ENCODE results near the gene ZBTB16.

The ZBTB16 gene

DNA sequence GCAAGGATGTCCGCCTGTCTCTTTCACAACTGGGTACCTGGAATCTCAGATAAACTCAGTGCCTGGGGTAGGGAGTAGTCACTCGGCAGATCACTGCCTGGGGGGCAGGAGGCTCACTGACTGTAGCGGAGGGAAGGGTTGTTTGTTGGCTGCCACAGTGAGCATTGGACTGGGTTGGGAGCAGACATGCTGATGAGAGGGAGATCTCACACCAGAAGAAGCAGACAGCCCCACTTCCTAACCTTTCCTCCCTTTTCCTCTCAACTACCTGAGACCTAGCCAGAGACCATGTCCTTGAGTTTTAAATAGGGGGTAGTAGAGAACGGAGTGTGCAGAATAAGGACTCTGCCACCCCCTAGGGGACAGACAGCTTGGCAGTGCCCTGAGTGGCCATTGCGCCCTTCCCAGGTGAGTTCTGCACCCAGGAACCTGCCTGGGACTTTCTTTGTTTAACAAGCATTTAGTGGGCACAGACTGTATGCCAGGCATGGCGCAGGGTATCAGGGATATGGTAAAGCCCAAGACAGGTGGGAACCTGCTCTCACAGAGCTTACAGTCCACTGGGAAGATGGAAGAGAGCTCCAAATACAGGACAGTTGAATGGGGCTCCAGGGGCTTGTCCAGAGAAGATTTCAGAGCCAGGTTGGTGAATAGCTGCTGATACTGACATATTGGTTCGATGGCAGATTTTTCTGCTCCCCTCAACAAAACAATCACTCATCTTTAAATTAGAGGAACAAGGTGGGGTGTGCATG, 121.0 kb downstream of the ZBTB16 start:
- TF ChIP-seq, protein P1, sequence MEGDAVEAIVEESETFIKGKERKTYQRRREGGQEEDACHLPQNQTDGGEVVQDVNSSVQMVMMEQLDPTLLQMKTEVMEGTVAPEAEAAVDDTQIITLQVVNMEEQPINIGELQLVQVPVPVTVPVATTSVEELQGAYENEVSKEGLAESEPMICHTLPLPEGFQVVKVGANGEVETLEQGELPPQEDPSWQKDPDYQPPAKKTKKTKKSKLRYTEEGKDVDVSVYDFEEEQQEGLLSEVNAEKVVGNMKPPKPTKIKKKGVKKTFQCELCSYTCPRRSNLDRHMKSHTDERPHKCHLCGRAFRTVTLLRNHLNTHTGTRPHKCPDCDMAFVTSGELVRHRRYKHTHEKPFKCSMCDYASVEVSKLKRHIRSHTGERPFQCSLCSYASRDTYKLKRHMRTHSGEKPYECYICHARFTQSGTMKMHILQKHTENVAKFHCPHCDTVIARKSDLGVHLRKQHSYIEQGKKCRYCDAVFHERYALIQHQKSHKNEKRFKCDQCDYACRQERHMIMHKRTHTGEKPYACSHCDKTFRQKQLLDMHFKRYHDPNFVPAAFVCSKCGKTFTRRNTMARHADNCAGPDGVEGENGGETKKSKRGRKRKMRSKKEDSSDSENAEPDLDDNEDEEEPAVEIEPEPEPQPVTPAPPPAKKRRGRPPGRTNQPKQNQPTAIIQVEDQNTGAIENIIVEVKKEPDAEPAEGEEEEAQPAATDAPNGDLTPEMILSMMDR (IDR thresholded peaks at IDR 0.05; ENCODE audit: control extremely low read depth, extremely low read depth, low read depth, missing control alignments) = no peak
- no peak for DNase-seq (ENCODE audit: extremely low spot score)
- POLR2A ChIA-PET = no interaction called here

DNA sequence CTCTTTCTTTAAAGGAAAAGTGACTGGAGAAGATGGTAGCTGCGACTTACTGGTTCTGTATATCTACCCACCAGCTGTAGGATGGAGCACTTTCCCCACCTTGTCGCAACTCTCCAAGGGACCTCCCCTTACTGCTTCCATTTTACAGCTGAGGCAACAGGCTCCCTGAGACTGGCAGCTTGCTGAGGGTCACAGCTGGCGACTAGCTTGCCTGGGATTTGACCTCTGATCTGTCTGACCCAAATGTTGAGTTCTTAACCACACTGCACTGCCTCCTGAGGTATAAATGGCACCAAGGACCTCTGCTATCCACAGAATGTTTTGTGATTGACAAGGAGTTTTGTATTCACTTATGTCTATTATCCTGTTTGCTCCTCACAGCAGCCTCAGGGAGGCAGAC, 121.7 kb downstream of the ZBTB16 start:
- ChIA-PET CTCF (interaction anchor here (0.9 to 1.1 kb wide), 2 partner anchors 10 to 12 kb away, joined by 3 to 4 read pairs; no protein-coding TSS in a partner anchor), POLR2A (no interaction called here)
- TF ChIP-seq, protein P1 (IDR thresholded peaks at IDR 0.05; ENCODE audit: control extremely low read depth, extremely low read depth, low read depth, missing control alignments) = no peak

More for the DNA sequence above, 121.0 kb downstream of the ZBTB16 start:
- CTCF ChIA-PET = interaction anchor here (0.9 to 1.1 kb wide), 2 partner anchors 11 to 13 kb away, joined by 3 to 4 read pairs; no protein-coding TSS in a partner anchor

DNA sequence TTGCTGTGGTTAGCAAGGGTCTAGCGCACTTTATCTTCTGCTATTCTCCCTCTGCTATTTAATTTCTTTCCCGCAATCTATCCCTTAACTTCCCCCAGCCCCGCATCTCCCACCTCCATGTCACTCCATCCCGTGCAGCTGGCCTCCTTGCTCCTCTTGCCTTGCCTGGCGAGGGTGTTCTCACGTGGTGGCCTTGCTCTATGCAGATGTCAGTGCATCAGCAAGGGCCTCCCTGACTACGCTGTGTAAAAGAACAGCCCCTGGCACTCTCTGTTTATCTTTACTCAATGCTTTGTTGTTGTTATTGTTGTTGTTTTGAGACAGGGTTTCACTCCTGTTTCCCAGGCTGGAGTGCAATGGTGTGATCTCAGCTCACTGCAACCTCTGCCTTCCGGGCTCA, 122.2 kb downstream of the ZBTB16 start:
- no peak for DNase-seq (ENCODE audit: extremely low spot score)
- TF ChIP-seq, protein P1 (IDR thresholded peaks at IDR 0.05; ENCODE audit: control extremely low read depth, extremely low read depth, low read depth, missing control alignments) = no peak
- POLR2A ChIA-PET = no interaction called here
- CTCF ChIA-PET = no interaction called here

More for the DNA sequence above, 121.7 kb downstream of the ZBTB16 start:
- DNase-seq (ENCODE audit: extremely low spot score) = no peak

DNA sequence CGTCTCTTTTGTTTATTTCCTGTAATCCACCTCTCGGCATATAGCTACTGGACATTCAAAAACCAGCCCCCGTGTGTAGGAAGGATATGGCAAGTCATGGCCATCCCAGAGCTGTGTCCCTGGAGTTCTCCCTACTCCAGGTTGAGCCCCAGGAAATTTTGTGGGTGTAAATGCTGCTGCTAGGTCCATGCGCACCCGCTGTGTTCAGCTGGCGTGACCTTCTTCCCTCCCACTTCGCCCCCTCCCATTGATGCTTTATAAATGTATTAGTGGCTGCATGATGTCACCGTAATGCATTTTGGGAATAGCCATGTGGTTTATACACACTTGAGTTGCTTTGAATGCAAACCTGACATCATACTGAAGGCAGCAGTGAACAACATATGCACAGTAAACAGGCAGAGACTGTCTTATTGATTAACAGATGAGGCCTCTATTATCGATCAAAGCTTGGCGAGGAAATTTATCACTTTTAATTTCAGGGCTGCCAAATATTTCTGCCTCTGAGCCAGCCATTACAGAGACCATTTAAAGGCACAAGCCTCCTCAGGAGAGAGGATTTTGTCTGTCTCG, 123.0 kb downstream of the ZBTB16 start:
- no peak for DNase-seq (ENCODE audit: extremely low spot score)
- CTCF ChIA-PET = no interaction called here
- POLR2A ChIA-PET = no interaction called here
- TF ChIP-seq, protein P1 (IDR thresholded peaks at IDR 0.05; ENCODE audit: control extremely low read depth, extremely low read depth, low read depth, missing control alignments) = no peak

DNA sequence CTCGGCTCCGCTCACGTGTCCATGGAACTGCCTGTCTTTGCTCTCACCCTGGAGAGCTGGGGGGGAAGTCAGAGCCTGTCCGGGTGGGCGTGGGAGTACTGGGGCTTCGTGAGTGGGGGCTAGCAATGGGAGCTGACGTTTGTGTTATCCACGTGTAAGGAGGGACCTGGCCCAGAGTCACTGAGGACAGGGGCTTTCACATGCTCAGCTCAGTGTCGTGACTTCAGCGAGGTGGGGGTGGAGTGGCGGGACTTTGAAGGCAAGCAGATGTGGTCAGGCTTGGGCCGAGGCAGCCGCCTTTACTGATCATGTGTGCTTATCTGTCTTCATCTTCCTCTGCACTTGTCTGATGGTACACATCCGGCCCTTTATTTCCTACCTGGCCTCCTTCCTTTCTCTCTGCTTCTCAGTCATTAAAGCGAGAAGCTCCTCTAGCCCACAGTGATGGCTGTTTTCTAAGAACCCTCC, 123.6 kb downstream of the ZBTB16 start:
- ChIA-PET CTCF (interaction anchor here (0.6 to 1.6 kb wide), 3 partner anchors 10 to 1955 kb away, joined by 3 to 7 read pairs (median 3); no protein-coding TSS in a partner anchor), POLR2A (no interaction called here)
- no peak for DNase-seq (ENCODE audit: extremely low spot score)
- TF ChIP-seq, protein P1 (IDR thresholded peaks at IDR 0.05; ENCODE audit: control extremely low read depth, extremely low read depth, low read depth, missing control alignments) = no peak

DNA sequence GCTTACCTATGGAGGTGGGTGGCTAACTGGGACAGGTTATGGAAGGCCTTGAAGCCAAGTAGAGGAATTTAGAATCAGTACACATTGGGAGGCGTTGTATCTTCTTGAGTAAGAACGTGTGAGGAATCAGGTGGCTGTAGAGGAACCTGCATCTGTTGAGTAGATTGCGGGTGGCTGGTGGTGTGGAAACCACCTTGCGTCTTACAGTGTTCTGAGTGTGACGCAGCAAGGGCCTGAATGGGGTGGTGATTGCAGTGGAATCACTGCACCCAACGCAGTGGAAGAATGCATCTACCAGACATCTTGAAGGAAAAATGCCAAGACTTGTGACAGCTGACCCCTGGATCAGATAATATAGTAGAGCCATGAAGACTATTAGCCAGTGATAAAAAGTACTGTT, 125.9 kb downstream of the ZBTB16 start:
- TF ChIP-seq, protein P1 (IDR thresholded peaks at IDR 0.05; ENCODE audit: control extremely low read depth, extremely low read depth, low read depth, missing control alignments) = no peak
- CTCF ChIA-PET = no interaction called here
- POLR2A ChIA-PET = no interaction called here
- no peak for DNase-seq (ENCODE audit: extremely low spot score)

All from GM10248 (cell line).